OCI-LY7 (cell line): ENCODE data around the gene KIF1A. TPM values are rescaled to one million over a fixed set of nuclear protein-coding genes. Genes with fewer than 3 reads are reported as not detected.

Source experiments
- BruUV-seq: library from RNA; stranded (reverse); fragments of 400-500 nt; replicated peaks from 2 replicates; lab custom pipeline; 2021; lab: Mats Ljungman, UMichigan
- CTCF ChIA-PET: fragments of 300-600 bp; sonication (Branson Sonifier 250); formaldehyde crosslinking; loops from one replicate; lab custom pipeline; 2022; ENCODE audit warnings: antibody characterized with exemption; ENCODE audit not compliant: unreplicated experiment; lab: Charles Lee
- POLR2A ChIA-PET: fragments of 300-600 bp; sonication (Branson Sonifier 250); formaldehyde crosslinking; loops from one replicate; lab custom pipeline; 2022; ENCODE audit warnings: antibody characterized with exemption; lab: Charles Lee
- DNase-seq: peaks from one replicate; pipeline ENCODE4 v3.0.0-alpha.2; 2015; ENCODE audit warnings: low spot score
- H2AFZ ChIP-seq: fragments of 200-600 bp; sonication (generic), shearing (Covaris generic); 2 replicates; pipeline ENCODE4 v1.6.1; 2014; ENCODE audit warnings: mild to moderate bottlenecking, antibody characterized with exemption, low read length, moderate library complexity
- H3K27ac ChIP-seq: fragments of 200-600 bp; sonication (generic); 2 replicates; pipeline ENCODE4 v1.5.1; 2014; ENCODE audit warnings: mixed run types, low read depth, mild to moderate bottlenecking, moderate library complexity, low read length, inconsistent platforms; ENCODE audit not compliant: poor library complexity, severe bottlenecking
- H3K36me3 ChIP-seq: fragments of 200-600 bp; sonication (generic); 2 replicates; pipeline ENCODE4 v1.6.1; 2014; ENCODE audit warnings: mild to moderate bottlenecking, antibody characterized with exemption, low read length, moderate library complexity, mixed read lengths; ENCODE audit not compliant: insufficient read depth
- H3K4me1 ChIP-seq: fragments of 200-600 bp; sonication (generic); 2 replicates; pipeline ENCODE4 v1.5.1; 2014; ENCODE audit warnings: mild to moderate bottlenecking, low read length; ENCODE audit not compliant: insufficient read depth, poor library complexity, severe bottlenecking
- H3K4me2 ChIP-seq: fragments of 200-600 bp; sonication (generic); 2 replicates; pipeline ENCODE4 v1.6.1; 2014; ENCODE audit warnings: mild to moderate bottlenecking, low read length
- H3K4me3 ChIP-seq: fragments of 200-600 bp; sonication (generic); 2 replicates; pipeline ENCODE4 v1.5.1; 2014; ENCODE audit warnings: mild to moderate bottlenecking, low read depth, low read length; ENCODE audit not compliant: poor library complexity, severe bottlenecking
- H3K79me2 ChIP-seq: fragments of 200-600 bp; sonication (generic); 2 replicates; pipeline ENCODE4 v1.6.1; 2016; ENCODE audit warnings: low read depth, mild to moderate bottlenecking, low read length, moderate library complexity, mixed read lengths; ENCODE audit not compliant: insufficient read depth
- H3K9me2 ChIP-seq: fragments of 200-600 bp; sonication (generic); 2 replicates; pipeline ENCODE4 v1.6.1; 2016; ENCODE audit warnings: mild to moderate bottlenecking, low read length, mixed read lengths; ENCODE audit not compliant: insufficient read depth
- H3K9me3 ChIP-seq: fragments of 200-600 bp; sonication (generic); 2 replicates; pipeline ENCODE4 v1.6.1; 2014; ENCODE audit warnings: mild to moderate bottlenecking, mixed run types, low read length, mixed read lengths
- H4K20me1 ChIP-seq: fragments of 200-600 bp; sonication (generic); 2 replicates; pipeline ENCODE4 v1.6.1; 2014; ENCODE audit warnings: mild to moderate bottlenecking, antibody characterized with exemption, low read length, moderate library complexity, mixed read lengths; ENCODE audit not compliant: insufficient read depth
- EZH2phosphoT487 ChIP-seq: fragments of 200-600 bp; sonication (generic); IDR thresholded peaks from 2 replicates; pipeline ENCODE4 v1.6.1; 2018; ENCODE audit warnings: low read depth, borderline replicate concordance, mild to moderate bottlenecking, mixed run types, antibody characterized with exemption, low read length, moderate library complexity, mixed read lengths
- intact Hi-C: fragments of 100-400 bp; cut with micrococcal nuclease; formaldehyde crosslinking; loops from one replicate; pipeline ENCODE4 v1.10.0; 2022; ENCODE audit not compliant: unreplicated experiment
- total RNA-seq, 2 experiments: library from RNA; depleted of rRNA in 1 of 2; stranded (reverse); fragments of >200 nt in 1 of 2; shearing (Covaris generic) in 1 of 2; gene quantifications; 2 replicates each; pipeline ENCODE4 v1.2.3, GENCODE V29; 2014 to 2022
- TF ChIP-seq, protein P1 (sequence below): fragments of 200-600 bp; sonication (generic); conservative IDR thresholded peaks from 2 replicates; pipeline ENCODE4 v1.5.1; 2014; ENCODE audit warnings: mild to moderate bottlenecking, antibody characterized with exemption, low read length, moderate library complexity, mixed read lengths

Gene KIF1A
- total RNA-seq, 2 experiments from 2014 or later, result not detected

DNA sequence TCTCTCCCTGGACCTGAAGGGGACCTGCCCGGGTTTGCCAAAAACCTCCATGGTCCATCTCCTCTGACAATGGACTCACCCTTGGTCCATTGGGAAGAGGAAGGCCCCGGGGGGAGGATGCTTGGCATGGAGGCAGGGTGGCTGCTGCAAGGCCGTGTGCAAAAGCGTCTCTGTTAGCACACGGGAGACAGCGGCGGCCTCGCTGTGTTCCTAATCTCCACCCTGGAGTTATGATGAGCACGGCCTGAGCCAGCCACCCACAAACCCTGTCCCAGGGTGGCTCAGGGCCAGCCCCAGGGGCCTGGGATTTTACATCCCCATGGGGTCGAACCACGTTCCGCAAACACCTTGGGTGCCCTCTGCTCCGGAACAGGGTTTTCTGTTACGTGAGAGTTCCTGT is 92.6 kb downstream of the KIF1A start:
- H3K9me2 ChIP-seq, result no peaks in the 10 kb centered on the region
- H3K27ac ChIP-seq, result no peak overlapping the region
- no peak overlapping the region for H2AFZ ChIP-seq
- no peak for DNase-seq
- CTCF ChIA-PET, result no interaction called here
- H3K79me2 ChIP-seq, result no peaks in the 10 kb centered on the region
- TF ChIP-seq, protein P1, sequence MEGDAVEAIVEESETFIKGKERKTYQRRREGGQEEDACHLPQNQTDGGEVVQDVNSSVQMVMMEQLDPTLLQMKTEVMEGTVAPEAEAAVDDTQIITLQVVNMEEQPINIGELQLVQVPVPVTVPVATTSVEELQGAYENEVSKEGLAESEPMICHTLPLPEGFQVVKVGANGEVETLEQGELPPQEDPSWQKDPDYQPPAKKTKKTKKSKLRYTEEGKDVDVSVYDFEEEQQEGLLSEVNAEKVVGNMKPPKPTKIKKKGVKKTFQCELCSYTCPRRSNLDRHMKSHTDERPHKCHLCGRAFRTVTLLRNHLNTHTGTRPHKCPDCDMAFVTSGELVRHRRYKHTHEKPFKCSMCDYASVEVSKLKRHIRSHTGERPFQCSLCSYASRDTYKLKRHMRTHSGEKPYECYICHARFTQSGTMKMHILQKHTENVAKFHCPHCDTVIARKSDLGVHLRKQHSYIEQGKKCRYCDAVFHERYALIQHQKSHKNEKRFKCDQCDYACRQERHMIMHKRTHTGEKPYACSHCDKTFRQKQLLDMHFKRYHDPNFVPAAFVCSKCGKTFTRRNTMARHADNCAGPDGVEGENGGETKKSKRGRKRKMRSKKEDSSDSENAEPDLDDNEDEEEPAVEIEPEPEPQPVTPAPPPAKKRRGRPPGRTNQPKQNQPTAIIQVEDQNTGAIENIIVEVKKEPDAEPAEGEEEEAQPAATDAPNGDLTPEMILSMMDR, result no peak
- no peak for TF ChIP-seq EZH2phosphoT487
- intact Hi-C loops, result no loop called here
- no peak overlapping the region for H3K4me3 ChIP-seq
- no peaks in the 10 kb centered on the region for H4K20me1 ChIP-seq
- H3K36me3 ChIP-seq, result no peaks in the 10 kb centered on the region
- POLR2A ChIA-PET, result no interaction called here
- BruUV-seq, result no TSS peak
- H3K4me1 ChIP-seq, result no peaks in the 10 kb centered on the region
- H3K9me3 ChIP-seq, result no peaks in the 10 kb centered on the region
- H3K4me2 ChIP-seq, result no peak overlapping the region

- CTCF ChIA-PET, result no interaction called here
- no TSS peak for BruUV-seq
- intact Hi-C loops, result no loop called here
- Histone ChIP-seq H3K4me1 (no peaks in the 10 kb centered on the region), H3K9me2 (no peaks in the 10 kb centered on the region), H3K79me2 (no peaks in the 10 kb centered on the region), H3K4me3 (no peak overlapping the region), H2AFZ (no peak overlapping the region), H3K9me3 (no peaks in the 10 kb centered on the region), H3K4me2 (no peak overlapping the region), H3K36me3 (no peaks in the 10 kb centered on the region), H3K27ac (no peak overlapping the region), H4K20me1 (no peaks in the 10 kb centered on the region)
- POLR2A ChIA-PET, result no interaction called here
- TF ChIP-seq, protein P1, result no peak
- TF ChIP-seq EZH2phosphoT487, result no peak
- no peak for DNase-seq
Measured at GRCh38 chr2:240726876-240727275, 93.1 kb downstream of the KIF1A start.

- Histone ChIP-seq H3K4me2 (no peak overlapping the region), H3K4me3 (no peak overlapping the region), H3K4me1 (no peaks in the 10 kb centered on the region), H4K20me1 (no peaks in the 10 kb centered on the region), H3K27ac (no peak overlapping the region), H3K9me2 (no peaks in the 10 kb centered on the region), H3K36me3 (no peaks in the 10 kb centered on the region), H3K9me3 (no peaks in the 10 kb centered on the region), H2AFZ (no peak overlapping the region), H3K79me2 (no peaks in the 10 kb centered on the region)
- TF ChIP-seq, protein P1, result no peak
- no peak for TF ChIP-seq EZH2phosphoT487
- intact Hi-C loops, result no loop called here
- POLR2A ChIA-PET, result no interaction called here
- CTCF ChIA-PET, result no interaction called here
- no TSS peak for BruUV-seq
- no peak for DNase-seq
Measured at GRCh38 chr2:240725671-240726070, 94.3 kb downstream of the KIF1A start.
